ENCODE measurements around the gene NPFFR1.

Gene NPFFR1

GRCh38 chr10:70222340-70222794 is 61.4 kb downstream of the NPFFR1 start:
- DNase-seq, result no peak

GRCh38 chr10:70221030-70221429 is 62.8 kb downstream of the NPFFR1 start:
- DNase-seq, result no peak

- no peak for DNase-seq
Measured at GRCh38 chr10:70212879-70213278, 70.9 kb downstream of the NPFFR1 start.

GRCh38 chr10:70212277-70212676 is 71.5 kb downstream of the NPFFR1 start:
- DNase-seq, result no peak

- no peak for DNase-seq
Measured at GRCh38 chr10:70206762-70207161, 77.0 kb downstream of the NPFFR1 start.

- DNase-seq, result no peak
Measured at GRCh38 chr10:70201105-70201504, 82.7 kb downstream of the NPFFR1 start.

GRCh38 chr10:70198696-70199466 is 84.9 kb downstream of the NPFFR1 start:
- no peak for DNase-seq
